Natural killer cell treated with Interleukin-12 subunit alpha and Interleukin-12 subunit beta and Interleukin-15 and Interleukin-18, amount 100 ng/mL, for 72 hours (primary cell): ENCODE data around the gene IQCN. TPM values are rescaled to one million over a fixed set of nuclear protein-coding genes. Genes with fewer than 3 reads are reported as not detected.

Experiments
- ATAC-seq, 2 donors: fragments of 150-1000 bp; cut with Tn5 transposase in 1 of 2; sonication (Bioruptor Pico), chemical (Tn5 transposase) in 1 of 2; 2 replicates each; pipeline ENCODE4 v1.10.0; 2021
- DNase-seq: peaks from one replicate; pipeline ENCODE4 v3.0.0; 2022; ENCODE audit warnings: low spot score
- H3K27ac Mint-ChIP-seq, 2 donors: 1 replicate in 1 of 2; 2 replicates in 1 of 2; pipeline ENCODE4 v1.8.0; 2022; ENCODE audit warnings: mixed read lengths in 2 of 2, mild to moderate bottlenecking in 1 of 2, moderate library complexity in 1 of 2
- H3K27me3 Mint-ChIP-seq, 2 donors: 1 replicate in 1 of 2; 2 replicates in 1 of 2; pipeline ENCODE4 v1.8.0; 2022; ENCODE audit warnings: mixed read lengths in 2 of 2
- H3K36me3 Mint-ChIP-seq: one replicate; pipeline ENCODE4 v1.8.0; 2022; ENCODE audit warnings: mixed read lengths
- H3K4me1 Mint-ChIP-seq, 2 donors: 1 replicate in 1 of 2; 2 replicates in 1 of 2; pipeline ENCODE4 v1.8.0; 2022; ENCODE audit warnings: low read depth in 2 of 2, mixed read lengths in 2 of 2, mild to moderate bottlenecking in 1 of 2
- H3K4me3 Mint-ChIP-seq: one replicate; pipeline ENCODE4 v1.8.0; 2022; ENCODE audit warnings: mixed read lengths
- H3K9me3 Mint-ChIP-seq: 2 replicates; pipeline ENCODE4 v1.8.0; 2022; ENCODE audit warnings: mixed read lengths
- total RNA-seq, 2 donors: library from RNA; stranded (reverse); gene quantifications; one replicate each; pipeline ENCODE4 v1.2.3, GENCODE V29; 2022

IQCN gene
- total RNA-seq, 2 donors from 2014 or later: 1.5 to 4.0 TPM

DNA sequence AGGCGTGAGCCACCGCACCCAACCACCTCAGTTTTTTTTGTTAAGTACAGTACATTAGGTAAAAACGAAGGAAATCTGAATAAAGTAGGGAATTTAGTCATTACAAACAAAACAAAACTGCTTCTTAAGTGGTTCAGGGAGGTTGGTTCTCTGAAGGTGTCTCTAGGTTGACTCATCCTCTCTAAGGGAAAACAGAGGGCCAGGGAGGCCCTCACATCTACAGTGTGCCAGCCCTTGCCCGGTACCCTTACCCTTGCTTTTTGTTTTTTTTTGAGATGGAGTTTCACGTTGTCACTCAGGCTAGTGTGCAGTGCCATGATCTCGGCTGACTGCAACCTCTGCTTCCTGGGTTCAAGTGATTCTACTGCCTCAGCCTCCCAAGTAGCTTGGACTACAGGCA lies 24.3 kb upstream of the IQCN start:
- Mint-ChIP-seq H3K36me3 (no peaks in the 10 kb centered on the region), H3K27me3 (no peaks in the 10 kb centered on the region), H3K4me3 (no peak overlapping the region), H3K9me3 (peaks cover 6% of the 10 kb centered on the region), H3K4me1 (peaks cover 30 to 33% of the 10 kb centered on the region in 2 donors), H3K27ac (no peak overlapping the region)
- ATAC-seq (no peak), DNase-seq (no peak)

DNA sequence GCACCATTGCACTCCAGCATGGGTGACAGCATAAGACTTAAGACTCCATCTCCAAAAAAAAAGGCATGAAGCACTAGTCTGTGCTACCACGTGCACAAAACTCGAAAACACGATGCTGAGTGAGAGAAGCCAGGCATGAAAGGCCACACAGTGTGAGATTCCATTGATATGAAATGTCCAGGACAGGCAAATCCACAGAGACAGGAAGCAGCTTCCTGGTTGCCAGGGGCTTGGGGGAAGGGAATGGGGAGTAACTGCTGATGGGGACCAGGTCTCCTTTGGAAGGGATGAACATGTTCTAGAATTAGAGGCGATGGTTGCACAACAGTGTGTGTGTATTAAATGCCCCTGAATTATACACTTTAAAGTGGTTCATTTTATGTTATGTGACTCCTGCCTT lies 23.1 kb upstream of the IQCN start:
- Mint-ChIP-seq H3K9me3 (peaks cover 6% of the 10 kb centered on the region), H3K36me3 (peaks cover 6% of the 10 kb centered on the region), H3K27ac (no peak overlapping the region), H3K4me1 (peaks cover 32 to 36% of the 10 kb centered on the region in 2 donors), H3K27me3 (no peaks in the 10 kb centered on the region), H3K4me3 (no peak overlapping the region)
- DNase-seq (no peak), ATAC-seq (no peak)

DNA sequence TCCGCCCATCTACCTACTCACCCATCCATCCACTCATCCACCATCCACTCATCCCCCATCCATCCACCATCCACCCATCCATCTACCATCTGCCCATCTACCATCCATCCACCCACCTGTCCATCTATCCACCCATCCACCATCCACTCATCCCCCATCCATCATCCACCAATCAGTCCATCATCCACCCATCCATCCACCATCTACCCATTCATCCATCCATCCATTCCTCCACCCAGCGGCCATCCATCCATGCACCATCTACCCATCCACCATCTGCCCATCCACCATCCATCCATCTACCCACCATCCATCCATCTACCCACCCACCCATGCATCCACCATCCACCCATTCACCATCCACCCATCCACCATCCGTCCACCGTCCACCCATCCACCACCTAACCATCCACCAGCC lies 20.8 kb upstream of the IQCN start:
- Mint-ChIP-seq H3K36me3 (peaks cover 6% of the 10 kb centered on the region), H3K27ac (peak overlapping the region; percentile 73 to 85), H3K4me3 (peak overlapping the region; percentile 70), H3K27me3 (no peaks in the 10 kb centered on the region), H3K9me3 (peaks cover 6% of the 10 kb centered on the region), H3K4me1 (peaks cover 43 to 54% of the 10 kb centered on the region in 2 donors)
- no peak for DNase-seq
- no peak for ATAC-seq

DNA sequence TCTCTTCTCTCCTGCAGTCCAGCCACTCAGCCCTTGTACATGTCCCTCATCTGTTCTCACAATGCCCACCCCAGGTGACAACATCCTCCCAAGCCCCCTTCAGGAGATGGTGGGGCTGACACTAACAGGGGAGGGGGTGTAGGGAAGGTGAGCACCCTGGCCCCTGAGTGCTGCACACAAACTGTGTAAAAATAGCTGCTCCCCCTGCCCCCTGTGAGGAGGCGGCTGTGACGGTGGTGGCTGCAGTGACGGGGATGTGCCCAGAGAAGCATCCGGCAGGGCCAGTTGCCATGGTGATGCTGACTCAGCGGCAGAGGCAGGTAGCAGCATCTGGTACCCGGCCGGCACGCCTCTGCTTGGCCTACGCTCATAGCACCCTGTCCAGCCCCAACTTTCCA lies 20.2 kb upstream of the IQCN start:
- Mint-ChIP-seq H3K4me3 (peak overlapping the region; percentile 70), H3K27me3 (no peaks in the 10 kb centered on the region), H3K36me3 (peaks cover 6% of the 10 kb centered on the region), H3K27ac (peak overlapping the region; percentile 73 to 85), H3K4me1 (peaks cover 49 to 59% of the 10 kb centered on the region in 2 donors), H3K9me3 (peaks cover 6% of the 10 kb centered on the region)
- ATAC-seq (peak in 1 of 2 donors; percentile 34), DNase-seq (peak; percentile 83)

DNA sequence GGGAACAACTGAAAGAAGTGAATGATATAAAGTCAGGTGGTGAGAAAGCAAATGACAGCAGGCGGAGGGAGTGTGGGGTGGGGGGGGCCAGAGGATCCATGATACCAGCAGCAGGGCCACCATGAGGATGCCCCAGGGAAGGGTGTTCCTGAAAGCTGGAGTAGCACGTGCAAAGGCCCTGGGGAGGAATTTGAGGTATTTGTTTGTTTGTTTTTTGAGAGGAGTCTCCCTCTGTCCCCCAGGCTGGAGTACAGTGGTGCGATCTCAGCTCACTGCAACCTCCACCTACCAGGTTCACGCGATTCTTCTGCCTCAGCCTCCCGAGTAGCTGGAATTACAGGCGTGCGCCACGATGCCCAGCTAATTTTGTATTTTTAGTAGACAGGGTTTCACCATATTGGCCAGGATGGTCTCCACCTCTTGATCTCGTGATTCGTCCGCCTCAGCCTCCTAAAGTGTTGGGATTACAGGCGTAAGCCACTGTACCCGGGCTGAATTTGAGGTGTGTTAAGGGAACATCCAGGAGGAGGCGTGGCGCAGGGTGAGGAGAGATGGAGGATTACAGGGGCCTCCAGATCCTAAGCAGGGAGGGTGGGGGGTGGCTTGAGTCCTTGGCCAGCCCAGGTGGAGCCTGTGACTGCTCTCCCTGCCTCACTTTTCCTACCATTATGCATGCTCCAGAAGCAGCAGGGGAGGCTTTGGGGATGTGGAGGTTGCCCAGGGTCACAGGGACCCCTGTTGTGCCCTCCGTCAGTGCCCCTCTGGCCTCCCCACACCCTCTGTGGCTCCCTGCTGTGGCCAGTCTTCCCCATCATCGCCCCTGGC lies 19.6 kb upstream of the IQCN start:
- H3K27ac Mint-ChIP-seq: peak overlapping the region; percentile 73 to 85
- peaks cover 51 to 64% of the 10 kb centered on the region in 2 donors for H3K4me1 Mint-ChIP-seq
- H3K36me3 Mint-ChIP-seq: peaks cover 6% of the 10 kb centered on the region
- peaks cover 6% of the 10 kb centered on the region for H3K9me3 Mint-ChIP-seq
- no peaks in the 10 kb centered on the region for H3K27me3 Mint-ChIP-seq
- DNase-seq: no peak
- peak overlapping the region; percentile 97 for H3K4me3 Mint-ChIP-seq
- ATAC-seq: no peak

DNA sequence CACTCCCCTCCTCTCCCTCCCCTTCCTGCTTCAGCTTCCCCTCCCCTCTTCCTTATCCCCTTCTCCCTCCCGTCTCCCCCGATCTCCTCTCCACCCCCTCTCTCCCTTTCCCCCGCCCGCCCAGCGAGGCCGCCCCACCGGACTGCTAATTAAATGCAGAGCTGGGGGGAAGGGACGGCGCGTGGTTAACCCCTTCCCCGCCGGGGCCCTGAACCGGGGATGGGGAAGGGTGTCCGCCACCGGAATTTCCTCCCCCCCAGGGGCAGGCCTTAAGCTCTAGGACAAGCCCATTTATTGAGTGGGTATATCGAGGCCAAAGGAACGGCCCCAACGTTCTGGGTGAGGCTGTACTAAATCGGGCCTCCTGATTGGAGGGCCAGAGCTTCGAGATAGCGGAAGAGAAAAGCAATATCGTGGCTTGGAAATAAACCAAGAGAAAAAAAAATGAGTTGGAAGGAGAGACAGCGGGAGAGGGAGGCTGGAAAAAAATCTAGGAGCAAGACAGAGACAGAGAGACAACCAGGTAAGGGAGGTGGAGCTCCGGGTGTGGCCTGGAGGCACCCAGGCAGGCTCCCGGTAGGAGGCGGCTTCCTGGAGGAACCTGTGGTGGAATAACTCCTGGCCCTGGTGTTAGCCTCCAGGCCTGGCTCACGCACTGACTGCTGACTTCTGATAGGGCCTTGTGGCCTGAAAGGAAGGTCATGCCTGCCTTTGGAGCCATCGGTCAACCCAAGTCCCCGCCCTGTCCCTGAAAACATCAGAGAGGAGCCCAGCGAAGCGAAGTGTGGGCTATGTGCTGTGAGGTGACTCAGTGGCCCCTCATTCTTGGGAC lies 18.8 kb upstream of the IQCN start:
- Mint-ChIP-seq H3K27me3 (no peaks in the 10 kb centered on the region), H3K4me3 (peak overlapping the region; percentile 97), H3K4me1 (peaks cover 51 to 64% of the 10 kb centered on the region in 2 donors), H3K27ac (peak overlapping the region; percentile 73 to 85), H3K9me3 (peaks cover 6% of the 10 kb centered on the region), H3K36me3 (peaks cover 6% of the 10 kb centered on the region)
- ATAC-seq (peak in 1 of 2 donors; percentile 22), DNase-seq (no peak)

DNA sequence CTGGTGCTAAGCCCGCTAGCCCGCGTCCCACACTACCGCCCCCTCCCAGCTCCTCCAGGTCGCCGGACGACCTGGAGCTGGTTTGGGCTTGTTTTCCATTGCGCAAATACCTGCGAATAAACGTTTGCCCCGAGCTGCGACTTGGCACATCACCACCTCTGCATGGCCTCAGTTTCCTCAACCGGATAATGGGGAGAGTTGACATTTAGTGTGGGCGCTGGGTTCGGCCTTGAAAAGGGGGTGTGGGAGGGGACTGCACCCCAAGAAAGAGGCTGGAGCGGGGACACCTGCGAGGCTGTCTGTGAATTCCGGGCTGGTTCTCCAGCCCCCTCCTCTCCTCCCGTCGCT lies 18.2 kb upstream of the IQCN start:
- H3K4me3 Mint-ChIP-seq: peak overlapping the region; percentile 97
- H3K4me1 Mint-ChIP-seq: peaks cover 51 to 64% of the 10 kb centered on the region in 2 donors
- peak overlapping the region; percentile 73 to 85 for H3K27ac Mint-ChIP-seq
- no peaks in the 10 kb centered on the region for H3K27me3 Mint-ChIP-seq
- H3K9me3 Mint-ChIP-seq: peaks cover 6% of the 10 kb centered on the region
- peaks cover 6% of the 10 kb centered on the region for H3K36me3 Mint-ChIP-seq
- DNase-seq (no peak), ATAC-seq (no peak)

DNA sequence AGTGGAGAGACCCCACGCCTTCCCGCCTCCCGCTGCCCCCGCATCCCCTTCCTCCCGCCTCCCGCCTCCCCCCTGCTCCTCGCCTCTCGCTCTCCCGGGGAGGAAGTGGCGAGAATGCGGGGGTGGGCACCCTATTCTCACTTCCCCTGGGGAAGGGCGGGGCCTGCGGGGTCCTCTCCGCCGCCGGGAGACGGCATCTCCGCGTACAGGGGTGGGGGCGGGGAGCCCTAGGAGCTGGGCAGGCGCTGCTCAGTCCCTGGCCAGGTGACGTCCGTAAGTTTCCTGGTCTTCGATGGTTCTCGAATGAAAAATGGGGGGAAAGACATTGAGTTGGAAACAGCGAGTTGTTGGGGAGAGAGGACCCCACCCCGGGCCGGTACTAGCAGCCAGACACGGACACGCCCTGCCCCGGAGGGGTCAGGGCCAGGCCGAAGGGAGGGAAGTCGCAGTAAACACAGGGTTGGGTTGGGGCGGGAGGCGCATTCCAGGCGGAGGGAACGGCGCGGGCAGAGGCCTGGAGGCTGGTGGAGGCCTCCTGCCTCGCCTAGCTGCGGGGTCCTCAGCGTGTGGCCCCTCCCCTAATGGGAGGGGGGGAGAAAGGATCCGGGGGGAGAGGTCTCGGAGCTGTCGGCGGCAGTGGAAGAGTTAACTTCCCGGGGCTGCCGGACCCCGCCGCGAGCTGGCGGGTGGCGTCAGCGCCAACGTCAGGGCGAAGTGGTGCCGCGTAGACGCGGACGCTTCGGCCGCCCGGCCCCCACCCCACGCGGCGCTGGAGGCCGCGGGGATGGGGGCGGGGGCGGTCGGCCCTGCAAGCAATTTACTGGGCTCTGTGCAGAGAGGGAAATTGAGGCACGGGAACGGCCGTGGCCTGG lies 17.6 kb upstream of the IQCN start:
- Mint-ChIP-seq H3K4me3 (peak overlapping the region; percentile 97), H3K27me3 (no peaks in the 10 kb centered on the region)

DNA sequence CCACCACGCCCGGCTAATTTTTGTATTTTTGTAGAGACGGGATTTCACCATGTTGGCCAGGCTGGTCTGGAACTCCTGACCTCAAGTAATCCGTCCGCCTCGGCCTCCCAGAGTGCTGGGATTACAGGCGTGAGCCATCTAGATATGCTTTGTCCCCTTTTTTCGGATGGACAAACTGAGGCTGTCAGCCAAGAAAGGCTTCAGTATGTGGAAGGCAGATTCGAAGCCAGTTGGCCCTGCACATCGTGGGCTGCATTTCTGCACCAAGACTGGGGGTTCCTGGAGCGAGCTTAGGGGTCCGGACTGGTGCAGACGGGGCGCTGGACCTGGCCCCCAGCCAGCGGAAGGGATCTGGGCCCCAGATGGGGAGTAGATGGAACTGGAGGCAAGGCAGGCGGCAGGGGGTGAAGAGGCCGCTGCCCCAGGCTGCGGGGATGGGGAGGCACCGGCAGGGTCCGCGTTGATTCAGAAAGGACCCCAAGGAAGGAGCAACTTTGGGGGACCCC lies 16.8 kb upstream of the IQCN start:
- peaks cover 52 to 67% of the 10 kb centered on the region in 2 donors for H3K4me1 Mint-ChIP-seq
- no peak for ATAC-seq
- no peaks in the 10 kb centered on the region for H3K27me3 Mint-ChIP-seq
- H3K9me3 Mint-ChIP-seq: peaks cover 6% of the 10 kb centered on the region
- H3K36me3 Mint-ChIP-seq: peaks cover 6% of the 10 kb centered on the region
- peak overlapping the region; percentile 73 to 85 for H3K27ac Mint-ChIP-seq
- H3K4me3 Mint-ChIP-seq: peak overlapping the region; percentile 97
- no peak for DNase-seq

More for the DNA sequence above, 17.6 kb upstream of the IQCN start:
- peaks cover 50 to 66% of the 10 kb centered on the region in 2 donors for H3K4me1 Mint-ChIP-seq
- peaks cover 6% of the 10 kb centered on the region for H3K9me3 Mint-ChIP-seq
- H3K27ac Mint-ChIP-seq: peak overlapping the region; percentile 73 to 85
- DNase-seq (peak; percentile 94), ATAC-seq (peak; percentile 67 to 77)
- peaks cover 6% of the 10 kb centered on the region for H3K36me3 Mint-ChIP-seq

DNA sequence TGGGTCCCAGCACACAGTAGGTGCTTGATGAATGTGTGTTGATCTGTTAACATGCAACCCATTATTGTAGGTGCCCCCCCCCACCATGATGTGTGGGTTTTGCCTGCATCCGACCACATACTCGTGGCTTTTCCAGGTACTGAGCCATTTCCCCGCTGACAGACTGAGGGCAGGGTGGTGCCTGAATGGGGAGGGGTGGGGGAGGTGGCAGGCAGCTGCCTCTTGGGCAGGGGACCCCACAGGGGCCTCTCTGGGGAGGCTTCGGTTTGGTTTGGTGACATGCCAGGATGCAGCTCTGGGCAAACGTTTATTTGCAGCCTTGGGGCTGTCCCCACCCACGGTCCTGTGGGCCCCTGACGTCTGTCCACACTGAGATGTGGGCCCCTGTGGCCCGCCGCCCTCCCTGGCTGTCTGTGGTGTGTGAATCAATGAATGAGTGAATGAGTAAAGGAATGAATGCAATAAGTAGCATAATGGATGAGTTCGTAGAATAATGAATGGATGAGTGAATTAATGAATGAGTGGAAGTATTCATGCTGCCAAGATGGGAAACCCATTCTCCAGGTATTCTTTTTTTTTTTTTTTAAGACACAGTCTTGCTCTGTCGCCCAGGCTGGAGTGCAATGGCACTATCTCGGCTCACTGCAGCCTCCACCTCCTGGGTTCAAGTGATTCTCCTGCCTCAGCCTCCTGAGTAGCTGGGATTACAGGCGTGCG lies 16.2 kb upstream of the IQCN start:
- Mint-ChIP-seq H3K27ac (peak overlapping the region; percentile 73 to 85), H3K36me3 (peaks cover 6% of the 10 kb centered on the region), H3K9me3 (peaks cover 3% of the 10 kb centered on the region), H3K4me3 (peak overlapping the region; percentile 97), H3K27me3 (no peaks in the 10 kb centered on the region), H3K4me1 (peaks cover 46 to 61% of the 10 kb centered on the region in 2 donors)
- peak; percentile 83 to 87 for ATAC-seq
- DNase-seq: peak; percentile 95

DNA sequence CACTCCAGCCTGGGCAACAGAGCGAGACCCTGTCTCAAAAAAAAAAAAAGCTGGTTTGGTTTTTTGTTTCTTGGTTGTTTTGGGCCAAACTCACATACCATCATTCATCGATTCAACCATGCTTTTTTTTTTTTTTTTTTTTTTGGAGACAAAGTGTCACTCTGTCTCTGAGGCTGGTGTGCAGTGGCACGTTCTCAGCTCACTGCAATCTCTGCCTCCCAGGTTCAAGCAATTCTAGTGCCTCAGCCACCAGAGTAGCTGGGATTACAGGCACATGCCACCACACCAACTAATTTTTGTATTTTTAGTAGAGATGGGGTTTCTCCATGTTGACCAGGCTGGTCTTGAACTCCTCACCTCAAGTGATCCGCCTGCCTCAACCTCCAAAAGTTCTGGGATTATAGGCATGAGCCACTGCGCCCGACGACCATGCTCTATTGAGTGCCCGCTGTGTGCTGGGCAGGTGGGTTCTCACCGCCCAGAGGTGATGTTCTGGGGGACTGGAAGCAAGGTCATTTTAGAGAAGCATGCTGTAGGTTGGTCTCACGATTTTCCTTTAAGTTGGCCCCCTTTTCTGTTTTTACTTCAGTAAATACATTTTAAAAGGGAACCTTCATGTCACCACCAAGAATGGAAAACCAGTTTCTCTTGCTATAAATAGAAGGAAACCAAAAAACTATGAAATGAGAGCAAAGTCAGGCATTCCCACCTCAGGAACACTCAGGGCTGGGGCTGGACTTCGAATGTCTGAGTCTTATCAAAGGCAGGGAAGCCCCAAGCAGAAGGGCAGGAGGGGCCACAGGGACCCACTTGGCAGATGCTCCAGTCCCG lies 15.4 kb upstream of the IQCN start:
- peak overlapping the region; percentile 97 for H3K4me3 Mint-ChIP-seq
- peaks cover 47 to 62% of the 10 kb centered on the region in 2 donors for H3K4me1 Mint-ChIP-seq
- DNase-seq: no peak
- no peaks in the 10 kb centered on the region for H3K27me3 Mint-ChIP-seq
- peaks cover 6% of the 10 kb centered on the region for H3K36me3 Mint-ChIP-seq
- ATAC-seq: no peak
- H3K27ac Mint-ChIP-seq: peak overlapping the region; percentile 73 to 85
- H3K9me3 Mint-ChIP-seq: no peaks in the 10 kb centered on the region
